Esophagus squamous epithelium (tissue), 5 donors: ENCODE results near the gene RPL13A. TPM values are rescaled to one million over a fixed set of nuclear protein-coding genes. Genes with fewer than 3 reads are reported as not detected.
A peak's percentile ranks its signal among the peaks of the same experiment; 100 is the strongest.

Source experiments
- DNase-seq: peaks from one replicate; lab custom pipeline; 2025; lab: John Stamatoyannopoulos, UW
- H3K27ac ChIP-seq, 4 donors: fragments of 200-600 bp; sonication (generic); one replicate each; pipeline ENCODE4 v1.5.1; 2016 to 2019; ENCODE audit warnings: mild to moderate bottlenecking in 1 of 4
- H3K27me3 ChIP-seq, 4 donors: fragments of 200-600 bp; sonication (generic); 1 replicate in 3 of 4; 2 replicates in 1 of 4; pipeline versions ENCODE4 v1.5.1 to v1.6.0; 2017 to 2021; ENCODE audit warnings: antibody characterized with exemption in 1 of 4
- H3K36me3 ChIP-seq, 3 donors: fragments of 200-600 bp; sonication (generic); one replicate each; pipeline ENCODE4 v1.5.1; 2016 to 2019
- H3K4me1 ChIP-seq, 3 donors: fragments of 200-600 bp; sonication (generic); one replicate each; pipeline ENCODE4 v1.5.1; 2017 to 2019
- H3K4me3 ChIP-seq, 4 donors: fragments of 200-600 bp; sonication (generic); 1 replicate in 3 of 4; 2 replicates in 1 of 4; pipeline ENCODE4 v1.5.1; 2016 to 2019; ENCODE audit warnings: mild to moderate bottlenecking in 2 of 4, moderate library complexity in 1 of 4
- H3K9me3 ChIP-seq, 3 donors: fragments of 200-600 bp; sonication (generic); one replicate each; pipeline ENCODE4 v1.5.1; 2016 to 2019
- POLR2A ChIP-seq, 4 donors: fragments of 450-650 bp; IDR thresholded peaks; one replicate each; pipeline ENCODE4 v1.6.1; 2017; ENCODE audit warnings: antibody characterized with exemption in 4 of 4, mild to moderate bottlenecking in 4 of 4, moderate library complexity in 3 of 4
- WGBS, 2 donors: methylation state at CpG; one replicate each; pipeline ENCODE4 v1.1.5; 2018; 5-methylcytosine and 5-hydroxymethylcytosine counted together
- intact Hi-C: fragments of 100-400 bp; cut with DNase I; formaldehyde crosslinking; loops from one replicate; pipeline ENCODE4 v1.15.0; 2022
- total RNA-seq, 4 donors: library from RNA; depleted of rRNA; stranded (reverse); fragments of >200 nt; gene quantifications; one replicate each; pipeline ENCODE4 v1.1.0, GENCODE V29; 2016
- TF ChIP-seq, protein P1 (sequence below), 6 experiments: fragments of 450-650 bp in 4 of 6; fragments of 200-600 bp in 2 of 6; sonication (generic) in 2 of 6; IDR thresholded peaks; one replicate each; pipeline ENCODE4 v1.5.1; 2016 to 2019; ENCODE audit warnings: antibody characterized with exemption in 6 of 6, mild to moderate bottlenecking in 4 of 6, moderate library complexity in 4 of 6
- donor health status: DM: yes; HTN: yes; CAD: no.

Gene RPL13A
- total RNA-seq, 4 donors from 2014 or later = 1,642 to 4,119 (median 2,165) TPM

DNA sequence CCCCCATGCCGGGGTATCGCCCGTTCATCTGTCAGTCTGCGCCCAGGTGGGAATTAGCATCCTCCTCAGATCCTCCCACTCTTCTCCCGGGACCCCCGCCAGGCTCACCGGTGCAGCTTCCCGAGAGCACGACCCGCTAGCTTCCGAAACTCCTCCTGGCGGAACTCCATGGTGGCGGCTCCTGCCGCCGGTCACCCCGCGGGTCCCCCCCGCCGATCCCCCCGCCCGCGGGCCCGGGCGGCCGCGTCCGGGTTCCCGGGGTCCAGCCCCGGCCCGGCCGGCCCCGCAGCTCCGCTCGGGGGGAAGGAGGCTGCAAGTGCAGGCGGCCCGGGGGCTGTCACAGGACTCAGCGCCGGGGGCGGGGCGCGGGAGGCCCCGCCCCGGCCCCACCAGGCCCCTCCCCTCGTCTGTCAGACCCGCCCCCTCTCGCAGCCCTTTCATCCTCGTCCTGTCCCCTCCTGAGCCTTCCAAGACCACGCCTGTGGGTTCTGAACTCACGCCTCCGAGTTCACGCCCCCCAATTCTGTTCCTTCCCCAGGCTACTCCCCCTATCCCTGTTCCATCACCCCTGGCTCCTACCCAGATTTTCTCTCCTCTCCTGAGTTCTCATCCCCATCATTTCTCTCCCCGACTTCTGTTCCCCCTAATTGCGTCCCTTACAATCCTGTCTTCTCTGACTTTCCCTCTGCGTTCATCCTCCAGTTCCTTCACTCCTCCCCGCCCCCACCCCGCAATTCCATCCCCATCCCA is 46.0 kb upstream of the RPL13A start, which contains the start of gene SLC17A7:
SLC17A7 (minus strand) TSS at position 318 of the 750 bp plus-strand sequence; CDS start at position 170, 148 bp downstream.
- Histone ChIP-seq H3K4me3 (peak within 1 kb of the TSS in 3 of 4 donors; percentile 70 to 88 (median 85)), H3K4me1 (peaks cover 7 to 39% (median 18%) of the 10 kb centered on the region in 3 donors), H3K36me3 (peaks cover 0 to 6% (median 0%) of the 10 kb centered on the region in 3 donors), H3K9me3 (no peaks in the 10 kb centered on the region), H3K27ac (peak within 1 kb of the TSS; percentile 85 to 93 (median 91)), H3K27me3 (peaks cover 10 to 67% (median 21%) of the 10 kb centered on the region in 4 donors)
- no peak for DNase-seq
- WGBS, 2 donors = 8 to 11% methylated on average over 15 to 17 of the region's 56 CpGs
- intact Hi-C loops = no loop called here
- TF ChIP-seq POLR2A (IDR thresholded peaks at IDR 0.05) = no peak
- TF ChIP-seq, protein P1, sequence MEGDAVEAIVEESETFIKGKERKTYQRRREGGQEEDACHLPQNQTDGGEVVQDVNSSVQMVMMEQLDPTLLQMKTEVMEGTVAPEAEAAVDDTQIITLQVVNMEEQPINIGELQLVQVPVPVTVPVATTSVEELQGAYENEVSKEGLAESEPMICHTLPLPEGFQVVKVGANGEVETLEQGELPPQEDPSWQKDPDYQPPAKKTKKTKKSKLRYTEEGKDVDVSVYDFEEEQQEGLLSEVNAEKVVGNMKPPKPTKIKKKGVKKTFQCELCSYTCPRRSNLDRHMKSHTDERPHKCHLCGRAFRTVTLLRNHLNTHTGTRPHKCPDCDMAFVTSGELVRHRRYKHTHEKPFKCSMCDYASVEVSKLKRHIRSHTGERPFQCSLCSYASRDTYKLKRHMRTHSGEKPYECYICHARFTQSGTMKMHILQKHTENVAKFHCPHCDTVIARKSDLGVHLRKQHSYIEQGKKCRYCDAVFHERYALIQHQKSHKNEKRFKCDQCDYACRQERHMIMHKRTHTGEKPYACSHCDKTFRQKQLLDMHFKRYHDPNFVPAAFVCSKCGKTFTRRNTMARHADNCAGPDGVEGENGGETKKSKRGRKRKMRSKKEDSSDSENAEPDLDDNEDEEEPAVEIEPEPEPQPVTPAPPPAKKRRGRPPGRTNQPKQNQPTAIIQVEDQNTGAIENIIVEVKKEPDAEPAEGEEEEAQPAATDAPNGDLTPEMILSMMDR (IDR thresholded peaks at IDR 0.05) = no peak

DNA sequence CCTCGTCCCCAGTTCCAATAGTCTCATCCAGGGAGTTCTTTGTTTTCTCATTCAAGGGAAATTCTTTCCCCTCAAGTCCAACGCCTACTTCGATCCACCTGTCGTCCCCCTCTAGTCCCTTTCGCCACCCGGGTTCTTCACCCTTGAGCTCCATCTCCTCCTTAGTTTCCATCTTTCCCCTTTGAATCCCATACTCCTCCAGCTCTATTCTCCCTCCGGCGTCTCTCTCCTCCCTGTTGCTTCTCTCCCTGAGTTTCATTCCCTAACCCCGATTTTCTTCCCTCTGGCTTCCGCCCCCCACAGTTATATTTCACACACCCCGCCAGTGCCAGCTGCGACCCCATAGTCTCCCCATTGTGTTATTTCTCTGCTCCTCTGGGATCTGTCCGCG is 45.5 kb upstream of the RPL13A start:
- Histone ChIP-seq H3K27me3 (peaks cover 6 to 61% (median 17%) of the 10 kb centered on the region in 4 donors), H3K9me3 (no peaks in the 10 kb centered on the region), H3K4me3 (peak overlapping the region in 3 of 4 donors; percentile 70 to 88 (median 85)), H3K36me3 (peaks cover 0 to 12% (median 4%) of the 10 kb centered on the region in 3 donors), H3K27ac (peak overlapping the region; percentile 85 to 93 (median 91)), H3K4me1 (peaks cover 7 to 39% (median 18%) of the 10 kb centered on the region in 3 donors)
- TF ChIP-seq, protein P1 (IDR thresholded peaks at IDR 0.05) = no peak
- TF ChIP-seq POLR2A (IDR thresholded peaks at IDR 0.05) = no peak
- DNase-seq = no peak
- WGBS, 2 donors = 15 to 22% methylated on average over 14 of the region's 14 CpGs
- intact Hi-C loops = loop anchor here (2.0 kb wide), 1 partner anchor 49 kb away; no protein-coding TSS in a partner anchor

DNA sequence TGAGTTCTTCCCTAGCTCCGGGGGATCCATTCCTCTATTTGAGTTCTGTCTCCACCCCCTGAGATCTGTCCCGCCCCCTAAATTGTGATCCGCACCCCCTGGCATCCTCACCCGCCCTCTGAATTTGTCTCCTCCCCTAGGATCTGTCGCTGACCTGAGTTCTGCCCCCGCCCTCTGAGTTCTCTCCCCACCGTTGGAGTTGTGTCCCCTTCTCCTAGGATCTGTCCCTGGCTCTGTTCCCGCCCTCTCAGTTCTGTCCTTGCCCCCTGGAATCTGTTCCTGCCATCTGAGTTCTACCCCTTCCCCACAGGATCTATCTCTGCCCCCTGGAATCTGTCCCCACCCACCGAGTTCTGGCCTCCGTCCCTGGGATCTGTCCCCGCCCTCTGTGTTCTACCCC is 45.1 kb upstream of the RPL13A start:
- WGBS, 2 donors = 5 to 10% methylated on average over 10 to 11 of the region's 11 CpGs
- no peak for TF ChIP-seq POLR2A (IDR thresholded peaks at IDR 0.05)
- TF ChIP-seq, protein P1 (IDR thresholded peaks at IDR 0.05) = no peak
- peak overlapping the region; percentile 85 to 93 (median 91) for H3K27ac ChIP-seq
- DNase-seq = no peak
- peaks cover 0 to 16% (median 5%) of the 10 kb centered on the region in 3 donors for H3K36me3 ChIP-seq
- peak overlapping the region; percentile 70 to 88 (median 80) for H3K4me3 ChIP-seq
- intact Hi-C loops = loop anchor here (2.0 kb wide), 1 partner anchor 50 kb away; no protein-coding TSS in a partner anchor
- H3K27me3 ChIP-seq = peaks cover 3 to 57% (median 13%) of the 10 kb centered on the region in 4 donors
- peaks cover 7 to 42% (median 18%) of the 10 kb centered on the region in 3 donors for H3K4me1 ChIP-seq
- no peaks in the 10 kb centered on the region for H3K9me3 ChIP-seq

DNA sequence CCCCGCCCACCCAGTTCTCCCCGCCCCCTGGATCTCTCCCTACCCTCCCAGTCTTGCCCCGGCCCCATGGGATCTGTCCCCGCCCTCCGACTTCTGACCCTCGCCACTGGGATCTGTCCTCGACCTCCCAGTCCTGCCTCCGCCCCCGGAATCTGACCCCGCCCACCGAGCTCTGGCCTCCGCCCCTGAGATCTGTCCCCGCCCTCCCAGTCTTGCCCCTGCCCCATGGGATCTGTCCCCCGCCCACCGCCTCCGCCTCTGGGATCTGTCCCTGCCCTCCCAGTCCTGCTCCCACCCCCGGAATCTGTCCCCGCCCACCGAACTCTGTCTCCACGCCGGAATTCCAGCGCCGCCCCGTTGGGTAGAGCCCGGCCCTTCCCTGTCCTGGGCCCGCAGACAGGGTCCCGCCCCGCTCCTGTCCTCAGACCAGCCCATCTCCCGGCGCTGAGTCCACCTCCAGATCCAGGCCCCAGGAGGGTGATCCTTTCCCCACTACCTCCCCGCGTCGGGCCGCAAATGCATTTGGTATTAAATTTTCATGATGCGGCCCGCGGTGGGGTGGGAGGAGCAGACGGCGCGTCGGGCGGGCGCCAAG is 44.5 kb upstream of the RPL13A start:
- Histone ChIP-seq H3K36me3 (peaks cover 0 to 21% (median 5%) of the 10 kb centered on the region in 3 donors), H3K9me3 (no peaks in the 10 kb centered on the region), H3K27me3 (peaks cover 3 to 52% (median 13%) of the 10 kb centered on the region in 4 donors), H3K4me3 (peak overlapping the region; percentile 70 to 88 (median 80)), H3K4me1 (peaks cover 7 to 47% (median 18%) of the 10 kb centered on the region in 3 donors), H3K27ac (peak overlapping the region; percentile 85 to 93 (median 91))
- 0% methylated on average over 6 to 7 of the region's 43 CpGs for WGBS, 2 donors
- peak; percentile 39 for DNase-seq
- intact Hi-C loops = loop anchor here (2.0 kb wide), 1 partner anchor 50 kb away; no protein-coding TSS in a partner anchor
- peak in 1 of 4 donors; percentile 33 for TF ChIP-seq POLR2A (IDR thresholded peaks at IDR 0.05)
- TF ChIP-seq, protein P1 (IDR thresholded peaks at IDR 0.05) = no peak
